Esophagus squamous epithelium (tissue), 5 donors: ENCODE data around the gene PTPN14. TPM values are rescaled to one million over a fixed set of nuclear protein-coding genes. Genes with fewer than 3 reads are reported as not detected.

Source experiments
- DNase-seq: peaks from one replicate; lab custom pipeline; 2025; lab: John Stamatoyannopoulos, UW
- H3K27ac ChIP-seq, 4 donors: fragments of 200-600 bp; sonication (generic); one replicate each; pipeline ENCODE4 v1.5.1; 2016 to 2019; ENCODE audit warnings: mild to moderate bottlenecking in 1 of 4
- H3K27me3 ChIP-seq, 4 donors: fragments of 200-600 bp; sonication (generic); 1 replicate in 3 of 4; 2 replicates in 1 of 4; pipeline versions ENCODE4 v1.5.1 to v1.6.0; 2017 to 2021; ENCODE audit warnings: antibody characterized with exemption in 1 of 4
- H3K36me3 ChIP-seq, 3 donors: fragments of 200-600 bp; sonication (generic); one replicate each; pipeline ENCODE4 v1.5.1; 2016 to 2019
- H3K4me1 ChIP-seq, 3 donors: fragments of 200-600 bp; sonication (generic); one replicate each; pipeline ENCODE4 v1.5.1; 2017 to 2019
- H3K4me3 ChIP-seq, 4 donors: fragments of 200-600 bp; sonication (generic); 1 replicate in 3 of 4; 2 replicates in 1 of 4; pipeline ENCODE4 v1.5.1; 2016 to 2019; ENCODE audit warnings: mild to moderate bottlenecking in 2 of 4, moderate library complexity in 1 of 4
- H3K9me3 ChIP-seq, 3 donors: fragments of 200-600 bp; sonication (generic); one replicate each; pipeline ENCODE4 v1.5.1; 2016 to 2019
- POLR2A ChIP-seq, 4 donors: fragments of 450-650 bp; IDR thresholded peaks; one replicate each; pipeline ENCODE4 v1.6.1; 2017; ENCODE audit warnings: antibody characterized with exemption in 4 of 4, mild to moderate bottlenecking in 4 of 4, moderate library complexity in 3 of 4
- WGBS, 2 donors: methylation state at CpG; one replicate each; pipeline ENCODE4 v1.1.5; 2018; 5-methylcytosine and 5-hydroxymethylcytosine counted together
- intact Hi-C: fragments of 100-400 bp; cut with DNase I; formaldehyde crosslinking; loops from one replicate; pipeline ENCODE4 v1.15.0; 2022
- total RNA-seq, 4 donors: library from RNA; depleted of rRNA; stranded (reverse); fragments of >200 nt; gene quantifications; one replicate each; pipeline ENCODE4 v1.1.0, GENCODE V29; 2016
- TF ChIP-seq, protein P1 (sequence below), 6 experiments: fragments of 450-650 bp in 4 of 6; fragments of 200-600 bp in 2 of 6; sonication (generic) in 2 of 6; IDR thresholded peaks; one replicate each; pipeline ENCODE4 v1.5.1; 2016 to 2019; ENCODE audit warnings: antibody characterized with exemption in 6 of 6, mild to moderate bottlenecking in 4 of 6, moderate library complexity in 4 of 6
- donor health status: DM: yes; HTN: yes; CAD: no.

The PTPN14 gene
- total RNA-seq, 4 donors from 2014 or later, result 14.4 to 28.8 (median 15.7) TPM

DNA sequence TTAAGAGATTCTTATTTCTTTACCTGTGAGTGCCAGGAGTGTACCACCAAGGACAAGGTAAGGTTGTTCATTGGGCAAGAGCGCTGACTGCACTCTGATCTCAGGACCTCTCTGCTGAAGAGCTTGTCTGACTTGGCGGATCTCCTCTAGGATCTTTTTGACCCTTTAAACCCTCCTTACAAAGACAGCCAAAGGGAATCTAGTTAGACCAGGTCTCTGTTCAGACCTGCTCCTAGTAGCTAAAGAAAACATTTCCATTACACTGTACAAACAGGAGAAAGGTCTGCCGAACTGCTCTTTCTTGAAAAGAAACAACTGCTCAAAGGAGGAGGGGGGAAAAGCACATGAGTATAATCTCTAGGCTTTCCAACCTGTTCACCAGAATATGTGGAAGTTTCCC lies 221.2 kb downstream of the PTPN14 start:
- no peaks in the 10 kb centered on the region for H3K9me3 ChIP-seq
- H3K4me3 ChIP-seq, result no peak overlapping the region
- peak overlapping the region; percentile 18 to 74 (median 66) for H3K27ac ChIP-seq
- H3K27me3 ChIP-seq, result no peaks in the 10 kb centered on the region
- TF ChIP-seq POLR2A (IDR thresholded peaks at IDR 0.05), result no peak
- TF ChIP-seq, protein P1, sequence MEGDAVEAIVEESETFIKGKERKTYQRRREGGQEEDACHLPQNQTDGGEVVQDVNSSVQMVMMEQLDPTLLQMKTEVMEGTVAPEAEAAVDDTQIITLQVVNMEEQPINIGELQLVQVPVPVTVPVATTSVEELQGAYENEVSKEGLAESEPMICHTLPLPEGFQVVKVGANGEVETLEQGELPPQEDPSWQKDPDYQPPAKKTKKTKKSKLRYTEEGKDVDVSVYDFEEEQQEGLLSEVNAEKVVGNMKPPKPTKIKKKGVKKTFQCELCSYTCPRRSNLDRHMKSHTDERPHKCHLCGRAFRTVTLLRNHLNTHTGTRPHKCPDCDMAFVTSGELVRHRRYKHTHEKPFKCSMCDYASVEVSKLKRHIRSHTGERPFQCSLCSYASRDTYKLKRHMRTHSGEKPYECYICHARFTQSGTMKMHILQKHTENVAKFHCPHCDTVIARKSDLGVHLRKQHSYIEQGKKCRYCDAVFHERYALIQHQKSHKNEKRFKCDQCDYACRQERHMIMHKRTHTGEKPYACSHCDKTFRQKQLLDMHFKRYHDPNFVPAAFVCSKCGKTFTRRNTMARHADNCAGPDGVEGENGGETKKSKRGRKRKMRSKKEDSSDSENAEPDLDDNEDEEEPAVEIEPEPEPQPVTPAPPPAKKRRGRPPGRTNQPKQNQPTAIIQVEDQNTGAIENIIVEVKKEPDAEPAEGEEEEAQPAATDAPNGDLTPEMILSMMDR (IDR thresholded peaks at IDR 0.05), result no peak
- peaks cover 12 to 45% (median 25%) of the 10 kb centered on the region in 3 donors for H3K4me1 ChIP-seq
- intact Hi-C loops, result loop anchor here (5.0 kb wide), 1 partner anchor 257 kb away; no protein-coding TSS in a partner anchor
- WGBS, 2 donors, result 50 to 52% methylated on average over 3 of the region's 3 CpGs
- peaks cover 0 to 40% (median 0%) of the 10 kb centered on the region in 3 donors for H3K36me3 ChIP-seq
- no peak for DNase-seq

DNA sequence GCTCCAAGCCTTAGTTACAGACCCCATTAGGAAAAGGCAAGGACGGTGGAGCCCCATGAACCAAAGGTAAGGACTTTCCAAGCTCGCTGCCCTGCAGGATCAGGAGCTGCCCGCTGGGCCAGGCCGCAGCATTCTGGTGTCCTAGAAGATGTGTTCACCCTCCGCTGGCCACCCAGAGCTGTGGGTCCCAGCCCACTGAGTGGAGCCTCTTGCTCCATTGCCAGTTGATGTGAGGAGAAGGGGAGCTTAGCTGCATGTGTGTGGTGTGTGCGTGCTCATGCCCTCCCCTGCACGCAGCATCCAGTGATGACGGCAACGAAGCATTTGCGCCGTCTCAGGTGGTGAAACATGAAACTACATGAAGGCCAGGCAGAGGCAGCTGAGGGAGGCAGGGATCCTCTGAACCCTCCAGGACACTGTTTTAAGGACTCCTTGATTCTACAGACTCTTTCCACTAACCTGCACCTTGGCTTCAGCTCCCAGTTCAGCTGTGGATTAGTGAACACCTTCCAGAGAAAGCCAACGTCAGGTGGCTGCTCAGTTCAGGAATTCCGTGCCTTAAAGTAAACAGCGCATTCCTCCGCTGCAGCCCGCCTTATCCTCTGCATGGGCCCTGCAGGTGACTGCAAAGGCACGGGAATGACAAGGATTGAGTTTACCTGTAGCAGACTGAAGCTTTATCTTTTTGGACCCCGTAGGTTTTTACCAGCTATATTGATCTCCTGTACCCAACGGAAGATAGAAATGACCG lies 221.8 kb downstream of the PTPN14 start:
- intact Hi-C loops, result loop anchor here (5.0 kb wide), 2 partner anchors 67 to 258 kb away; no protein-coding TSS in a partner anchor
- Histone ChIP-seq H3K9me3 (no peaks in the 10 kb centered on the region), H3K4me3 (no peak overlapping the region), H3K27me3 (no peaks in the 10 kb centered on the region), H3K27ac (peak overlapping the region; percentile 18 to 74 (median 66)), H3K36me3 (peaks cover 0 to 41% (median 0%) of the 10 kb centered on the region in 3 donors), H3K4me1 (peaks cover 12 to 45% (median 25%) of the 10 kb centered on the region in 3 donors)
- no peak for TF ChIP-seq POLR2A (IDR thresholded peaks at IDR 0.05)
- TF ChIP-seq, protein P1 (IDR thresholded peaks at IDR 0.05), result no peak
- DNase-seq, result no peak
- WGBS, 2 donors, result 49 to 61% methylated on average over 9 to 15 of the region's 20 CpGs

DNA sequence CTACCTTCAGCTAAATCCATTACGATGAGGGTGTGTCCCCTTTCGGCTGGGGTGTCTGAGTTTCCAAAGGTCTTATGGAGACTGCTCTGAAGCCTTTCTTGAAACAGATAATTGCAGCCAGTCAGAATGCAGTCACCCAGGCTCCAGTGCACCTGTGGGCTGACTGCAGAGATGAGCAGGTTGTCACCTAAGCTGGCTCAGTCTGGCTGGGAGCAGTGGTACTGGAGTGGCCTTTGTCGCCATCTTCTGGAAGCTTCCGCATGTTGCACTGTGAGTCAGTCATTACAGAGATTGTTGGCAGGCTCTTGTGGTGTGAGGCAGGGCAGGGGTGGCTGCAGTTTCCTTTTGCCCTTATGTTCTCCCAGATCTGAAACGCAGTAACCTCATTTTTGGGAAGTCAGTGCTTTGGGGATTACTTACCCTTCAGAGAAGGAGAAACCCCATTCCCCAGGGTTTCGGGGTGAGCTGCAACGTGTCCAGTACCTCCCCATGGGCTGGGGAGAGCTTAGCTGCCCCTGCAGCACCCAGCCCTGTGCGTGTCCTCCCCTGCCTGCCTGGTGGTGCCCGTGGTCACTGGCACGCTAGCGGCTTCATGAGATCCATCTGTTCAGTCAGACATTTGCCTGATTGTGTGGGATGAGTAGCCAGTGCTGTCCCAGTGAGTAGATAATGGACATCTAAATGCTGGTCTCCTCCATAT lies 222.5 kb downstream of the PTPN14 start:
- Histone ChIP-seq H3K9me3 (no peaks in the 10 kb centered on the region), H3K4me1 (peaks cover 12 to 45% (median 25%) of the 10 kb centered on the region in 3 donors), H3K36me3 (peaks cover 0 to 36% (median 0%) of the 10 kb centered on the region in 3 donors), H3K4me3 (no peak overlapping the region), H3K27ac (peak overlapping the region in 2 of 4 donors; percentile 19 to 68), H3K27me3 (no peaks in the 10 kb centered on the region)
- TF ChIP-seq, protein P1 (IDR thresholded peaks at IDR 0.05), result peak; percentile 67 to 93 (median 88)
- TF ChIP-seq POLR2A (IDR thresholded peaks at IDR 0.05), result no peak
- DNase-seq, result no peak
- 37 to 71% methylated on average over 6 to 8 of the region's 11 CpGs for WGBS, 2 donors
- intact Hi-C loops, result loop anchor here (5.0 kb wide), 1 partner anchor 67 kb away; no protein-coding TSS in a partner anchor

DNA sequence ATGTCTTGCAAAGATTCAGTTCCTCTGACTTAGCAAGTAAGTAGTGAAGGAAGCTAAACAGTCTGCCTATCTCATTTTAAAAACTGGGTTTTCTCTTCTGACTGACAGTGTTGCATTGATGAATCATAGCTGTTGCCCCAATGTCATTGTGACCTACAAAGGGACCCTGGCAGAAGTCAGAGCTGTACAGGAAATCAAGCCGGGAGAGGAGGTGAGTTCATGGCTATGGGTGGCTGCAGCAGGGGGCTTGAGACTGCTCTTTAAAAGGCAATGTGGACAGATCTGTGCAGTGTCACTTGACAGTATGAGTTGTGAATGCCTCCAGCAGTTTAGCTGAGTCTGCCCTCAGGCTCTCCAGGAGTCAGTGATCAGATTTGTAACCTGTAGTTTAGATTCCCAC lies 223.9 kb downstream of the PTPN14 start:
- peaks cover 12 to 39% (median 21%) of the 10 kb centered on the region in 3 donors for H3K4me1 ChIP-seq
- no peak overlapping the region for H3K4me3 ChIP-seq
- no peaks in the 10 kb centered on the region for H3K27me3 ChIP-seq
- H3K27ac ChIP-seq, result no peak overlapping the region
- intact Hi-C loops, result loop anchor here (5.0 kb wide), 1 partner anchor 65 kb away; no protein-coding TSS in a partner anchor
- H3K9me3 ChIP-seq, result no peaks in the 10 kb centered on the region
- DNase-seq, result no peak
- 80 to 86% methylated on average over 1 of the region's 1 CpG for WGBS, 2 donors
- peaks cover 0 to 38% (median 0%) of the 10 kb centered on the region in 3 donors for H3K36me3 ChIP-seq
- TF ChIP-seq POLR2A (IDR thresholded peaks at IDR 0.05), result no peak
- TF ChIP-seq, protein P1 (IDR thresholded peaks at IDR 0.05), result no peak
